HepG2 (cell line): Measurements from ENCODE around the gene CCDC30. TPM values are rescaled to one million over a fixed set of nuclear protein-coding genes. Genes with fewer than 3 reads are reported as not detected.

Experiments used
- CREB1 ChIP-seq, 2 experiments: fragments of 450-650 bp in 1 of 2; IDR thresholded peaks; 2 replicates each; pipeline ENCODE4 v1.6.1; 2016 to 2017; ENCODE audit warnings: control low read depth in 1 of 2, mild to moderate bottlenecking in 1 of 2, missing compliant biosample characterization in 1 of 2, missing genetic modification characterization in 1 of 2
- EEA1 ChIP-seq: sonication (generic); formaldehyde crosslinking; IDR thresholded peaks from 2 replicates; pipeline ENCODE4 v1.5.1; 2020; ENCODE audit warnings: mild to moderate bottlenecking, missing genetic modification reagents, borderline replicate concordance
- FOXA1 ChIP-seq, 2 experiments: fragments of 450-650 bp in 1 of 2; sonication (generic) in 1 of 2; formaldehyde crosslinking in 1 of 2; IDR thresholded peaks; 2 replicates each; pipeline versions ENCODE4 v1.4.0 to v1.6.1; 2016 to 2020; ENCODE audit warnings: missing genetic modification reagents in 1 of 2
- GABPB1 ChIP-seq: IDR thresholded peaks from 2 replicates; pipeline ENCODE4 v1.6.1; 2016; ENCODE audit warnings: mild to moderate bottlenecking, missing genetic modification reagents, moderate library complexity, missing compliant biosample characterization
- HMG20A ChIP-seq: IDR thresholded peaks from 2 replicates; pipeline ENCODE4 v1.6.1; 2016; ENCODE audit warnings: borderline replicate concordance
- HNF1B ChIP-seq: sonication (generic); formaldehyde crosslinking; IDR thresholded peaks from 2 replicates; pipeline ENCODE4 v1.5.1; 2020; ENCODE audit warnings: mild to moderate bottlenecking, moderate library complexity, missing genetic modification reagents
- KLF12 ChIP-seq: sonication (generic); formaldehyde crosslinking; IDR thresholded peaks from 2 replicates; pipeline ENCODE4 v1.4.0; 2020; ENCODE audit warnings: missing genetic modification reagents, borderline replicate concordance
- MED1 ChIP-seq: sonication (generic); formaldehyde crosslinking; IDR thresholded peaks from 2 replicates; pipeline ENCODE4 v1.4.0; 2020; ENCODE audit warnings: missing genetic modification reagents
- NFKB2 ChIP-seq: sonication (generic); formaldehyde crosslinking; IDR thresholded peaks from 2 replicates; pipeline ENCODE4 v1.4.0; 2020; ENCODE audit warnings: missing genetic modification reagents, borderline replicate concordance
- PAF1 ChIP-seq: IDR thresholded peaks from 2 replicates; pipeline ENCODE4 v1.6.1; 2016; ENCODE audit warnings: missing genetic modification reagents, missing compliant biosample characterization
- PAX8 ChIP-seq: sonication (generic); formaldehyde crosslinking; IDR thresholded peaks from 2 replicates; pipeline ENCODE4 v1.8.0; 2022; ENCODE audit warnings: mild to moderate bottlenecking, missing genetic modification reagents, borderline replicate concordance
- PHF20 ChIP-seq: sonication (generic); formaldehyde crosslinking; IDR thresholded peaks from 2 replicates; pipeline ENCODE4 v1.5.0; 2020; ENCODE audit warnings: mild to moderate bottlenecking, missing genetic modification reagents
- RARA ChIP-seq: IDR thresholded peaks from 2 replicates; pipeline ENCODE4 v1.6.1; 2016; ENCODE audit warnings: missing genetic modification reagents, missing compliant biosample characterization
- REXO4 ChIP-seq: sonication (generic); formaldehyde crosslinking; IDR thresholded peaks from 2 replicates; pipeline ENCODE4 v1.8.0; 2022; ENCODE audit warnings: missing genetic modification reagents, mild to moderate bottlenecking, borderline replicate concordance
- RFX1 ChIP-seq: fragments of 450-650 bp; IDR thresholded peaks from 2 replicates; pipeline ENCODE4 v1.6.1; 2017
- SAFB2 ChIP-seq: sonication (generic); formaldehyde crosslinking; IDR thresholded peaks from 2 replicates; pipeline ENCODE4 v1.5.1; 2020; ENCODE audit warnings: missing genetic modification reagents, low read depth, mild to moderate bottlenecking, borderline replicate concordance
- SMAD1 ChIP-seq: sonication (generic); formaldehyde crosslinking; IDR thresholded peaks from 2 replicates; pipeline ENCODE4 v1.4.0; 2020; ENCODE audit warnings: missing genetic modification reagents, low read depth, mild to moderate bottlenecking, borderline replicate concordance
- SUZ12 ChIP-seq: fragments of 150-350 bp; IDR thresholded peaks from 2 replicates; pipeline ENCODE4 v1.6.1; 2014; ENCODE audit warnings: low read depth, low read length
- TBP ChIP-seq: sonication (generic); formaldehyde crosslinking; IDR thresholded peaks from 2 replicates; pipeline ENCODE4 v1.5.0; 2020; ENCODE audit warnings: missing genetic modification reagents
- TBX3 ChIP-seq: fragments of 450-650 bp; IDR thresholded peaks from 2 replicates; pipeline ENCODE4 v1.6.1; 2017; ENCODE audit warnings: antibody characterized with exemption, mild to moderate bottlenecking, inconsistent platforms, borderline replicate concordance
- U2AF2 ChIP-seq: fragments of 200-400 bp; formaldehyde crosslinking; IDR thresholded peaks from 2 replicates; pipeline ENCODE4 v1.6.1; 2017; ENCODE audit warnings: low read depth, mild to moderate bottlenecking, low read length
- ZBTB21 ChIP-seq: sonication (generic); formaldehyde crosslinking; IDR thresholded peaks from 2 replicates; pipeline ENCODE4 v1.4.0; 2020; ENCODE audit warnings: missing genetic modification reagents
- polyA plus RNA-seq, 8 experiments: library from polyadenylated mRNA; depleted of rRNA in 3 of 8; stranded (reverse) in 7 of 8; unstranded in 1 of 8; fragments of >200 nt; fragmentation: Illumina TruSeq in 4 of 8; extraction: Trizol in 4 of 8; gene quantifications; 2 replicates each; pipeline versions ENCODE4 v1.2.1 to v1.2.3, GENCODE V29; 2011 to 2016; ENCODE audit warnings: low read depth in 4 of 8, missing spikeins in 1 of 8, mixed read lengths in 1 of 8; ENCODE audit not compliant: insufficient read depth in 1 of 8
- total RNA-seq, 5 experiments: library from RNA; depleted of rRNA; stranded (reverse); fragments of >200 nt; fragmentation: Illumina TruSeq; extraction: Trizol; gene quantifications; 2 replicates each; pipeline ENCODE4 v1.2.3, GENCODE V29; 2016; ENCODE audit warnings: low read depth in 1 of 5
- TF ChIP-seq, protein P1 (sequence below): sonication (generic); formaldehyde crosslinking; conservative IDR thresholded peaks from 2 replicates; pipeline ENCODE4 v1.5.0; 2020; ENCODE audit warnings: missing genetic modification reagents
- TF ChIP-seq, protein P2 (sequence below): conservative IDR thresholded peaks from 2 replicates; pipeline ENCODE4 v1.6.1; 2018; ENCODE audit warnings: missing genetic modification reagents

The CCDC30 gene
- total and polyA plus RNA-seq, 2 of the 13 experiments (the other 11 are each of a cell fraction or from before 2014, with no cell fraction given) = 0.25 to 0.77 TPM

GRCh38 chr1:42462828-42463763 is at the start of gene CCDC30 (continued):
- TF ChIP-seq CREB1 (IDR thresholded peaks at IDR 0.05) = peak; percentile 83
- TF ChIP-seq CREB1 (CRISPR knock-in tag; IDR thresholded peaks at IDR 0.05) = peak; percentile 90
- TF ChIP-seq HMG20A (CRISPR knock-in tag) = no peak
- TF ChIP-seq HNF1B (CRISPR knock-in tag) = peak; percentile 64; the same call in 1 of the 2 replicates
- peak; percentile 66; the same call in 1 of the 2 replicates for TF ChIP-seq PHF20 (CRISPR knock-in tag)
- TF ChIP-seq NFKB2 = no peak
- no peak for TF ChIP-seq MED1
- TF ChIP-seq TBP (CRISPR knock-in tag) = no peak
- TF ChIP-seq PAF1 = no peak
- TF ChIP-seq, protein P1, sequence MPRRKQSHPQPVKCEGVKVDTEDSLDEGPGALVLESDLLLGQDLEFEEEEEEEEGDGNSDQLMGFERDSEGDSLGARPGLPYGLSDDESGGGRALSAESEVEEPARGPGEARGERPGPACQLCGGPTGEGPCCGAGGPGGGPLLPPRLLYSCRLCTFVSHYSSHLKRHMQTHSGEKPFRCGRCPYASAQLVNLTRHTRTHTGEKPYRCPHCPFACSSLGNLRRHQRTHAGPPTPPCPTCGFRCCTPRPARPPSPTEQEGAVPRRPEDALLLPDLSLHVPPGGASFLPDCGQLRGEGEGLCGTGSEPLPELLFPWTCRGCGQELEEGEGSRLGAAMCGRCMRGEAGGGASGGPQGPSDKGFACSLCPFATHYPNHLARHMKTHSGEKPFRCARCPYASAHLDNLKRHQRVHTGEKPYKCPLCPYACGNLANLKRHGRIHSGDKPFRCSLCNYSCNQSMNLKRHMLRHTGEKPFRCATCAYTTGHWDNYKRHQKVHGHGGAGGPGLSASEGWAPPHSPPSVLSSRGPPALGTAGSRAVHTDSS (CRISPR knock-in tag) = no peak
- TF ChIP-seq ZBTB21 (CRISPR knock-in tag) = no peak
- TF ChIP-seq SUZ12 = no peak
- no peak for TF ChIP-seq REXO4 (CRISPR knock-in tag)
- no peak for TF ChIP-seq SAFB2 (CRISPR knock-in tag)
- TF ChIP-seq RFX1 = peak; percentile 99
- no peak for TF ChIP-seq FOXA1 (IDR thresholded peaks at IDR 0.05)
- TF ChIP-seq FOXA1 (CRISPR knock-in tag; IDR thresholded peaks at IDR 0.05) = peak; percentile 26; the same call in 1 of the 2 replicates
- TF ChIP-seq EEA1 (CRISPR knock-in tag) = no peak
- TF ChIP-seq KLF12 = 0 out of 2 replicates have a peak, but pooled peaks have one; percentile 40
- TF ChIP-seq, protein P2, sequence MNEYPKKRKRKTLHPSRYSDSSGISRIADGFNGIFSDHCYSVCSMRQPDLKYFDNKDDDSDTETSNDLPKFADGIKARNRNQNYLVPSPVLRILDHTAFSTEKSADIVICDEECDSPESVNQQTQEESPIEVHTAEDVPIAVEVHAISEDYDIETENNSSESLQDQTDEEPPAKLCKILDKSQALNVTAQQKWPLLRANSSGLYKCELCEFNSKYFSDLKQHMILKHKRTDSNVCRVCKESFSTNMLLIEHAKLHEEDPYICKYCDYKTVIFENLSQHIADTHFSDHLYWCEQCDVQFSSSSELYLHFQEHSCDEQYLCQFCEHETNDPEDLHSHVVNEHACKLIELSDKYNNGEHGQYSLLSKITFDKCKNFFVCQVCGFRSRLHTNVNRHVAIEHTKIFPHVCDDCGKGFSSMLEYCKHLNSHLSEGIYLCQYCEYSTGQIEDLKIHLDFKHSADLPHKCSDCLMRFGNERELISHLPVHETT (CRISPR knock-in tag) = no peak
- TF ChIP-seq TBX3 = no peak
- no peak for TF ChIP-seq PAX8
- no peak for TF ChIP-seq RARA (CRISPR knock-in tag)
- no peak for TF ChIP-seq SMAD1
- TF ChIP-seq U2AF2 = 0 out of 2 replicates have a peak, but pooled peaks have one; percentile 65
- TF ChIP-seq GABPB1 (CRISPR knock-in tag) = peak; percentile 92
